Prostate gland (tissue), 2 donors: ENCODE results near the gene GRPEL1. TPM values are rescaled to one million over a fixed set of nuclear protein-coding genes. Genes with fewer than 3 reads are reported as not detected.

ENCODE experiments used
- DNase-seq: peaks from one replicate; pipeline ENCODE4 v3.0.0-alpha.2; 2019; ENCODE audit warnings: low spot score
- H3K27ac ChIP-seq, 2 donors: fragments of 200-600 bp; sonication (generic); 2 replicates each; pipeline ENCODE4 v1.5.1; 2017 to 2019
- H3K27me3 ChIP-seq: fragments of 200-600 bp; sonication (generic); replicated peaks from 2 replicates; pipeline ENCODE4 v1.5.1; 2019; ENCODE audit not compliant: insufficient read depth
- H3K36me3 ChIP-seq, 2 donors: fragments of 200-600 bp; sonication (generic); 1 replicate in 1 of 2; 2 replicates in 1 of 2; pipeline versions ENCODE4 v1.5.1 to v1.8.1; 2017 to 2019
- H3K4me1 ChIP-seq: fragments of 200-600 bp; sonication (generic); replicated peaks from 2 replicates; pipeline ENCODE4 v1.5.1; 2019
- H3K4me3 ChIP-seq, 2 donors: fragments of 200-600 bp; sonication (generic); 2 replicates each; pipeline ENCODE4 v1.5.1; 2017 to 2019
- H3K9me3 ChIP-seq: fragments of 200-600 bp; sonication (generic); 2 replicates; pipeline ENCODE4 v1.5.1; 2017
- CTCF ChIP-seq, 4 experiments: fragments of 200-600 bp in 2 of 4; fragments of 450-650 bp in 2 of 4; sonication (generic) in 2 of 4; IDR thresholded peaks; 1 replicate in 3 of 4; 2 replicates in 1 of 4; pipeline ENCODE4 v1.5.1; 2016 to 2019; ENCODE audit warnings: antibody characterized with exemption in 4 of 4, mild to moderate bottlenecking in 2 of 4, moderate library complexity in 2 of 4
- POLR2A ChIP-seq: fragments of 450-650 bp; IDR thresholded peaks from one replicate; pipeline ENCODE4 v1.6.1; 2016; ENCODE audit warnings: antibody characterized with exemption, mild to moderate bottlenecking
- POLR2AphosphoS5 ChIP-seq: sonication (generic); formaldehyde crosslinking; IDR thresholded peaks from one replicate; pipeline ENCODE4 v1.6.1; 2017; ENCODE audit warnings: antibody characterized with exemption
- WGBS: methylation state at CpG from one replicate; pipeline ENCODE4 v1.1.5; 2018; 5-methylcytosine and 5-hydroxymethylcytosine counted together
- intact Hi-C: fragments of 100-400 bp; cut with DNase I; formaldehyde crosslinking; loops from one replicate; pipeline ENCODE4 v1.14.2; 2022
- total RNA-seq, 2 donors: library from RNA; depleted of rRNA; stranded (reverse); fragments of >200 nt; gene quantifications; one replicate each; pipeline ENCODE4 v1.1.0, GENCODE V29; 2016

GRPEL1 gene
- total RNA-seq, 2 donors from 2014 or later: 12.8 to 25.6 TPM

GRCh38 chr4:7073526-7074390 lies 5.9 kb upstream of the GRPEL1 start:
- intact Hi-C loops: loop anchor here (5.0 kb wide), 1 partner anchor 351 kb away; no protein-coding TSS in a partner anchor
- DNase-seq: peak; percentile 15
- Histone ChIP-seq H3K27me3 (no peaks in the 10 kb centered on the region), H3K27ac (no peak overlapping the region), H3K4me3 (no peak overlapping the region), H3K4me1 (no peaks in the 10 kb centered on the region), H3K36me3 (no peaks in the 10 kb centered on the region), H3K9me3 (no peaks in the 10 kb centered on the region)
- WGBS: 77% methylated on average over 18 of the region's 18 CpGs
- TF ChIP-seq POLR2AphosphoS5: peak; percentile 39
- no peak for TF ChIP-seq CTCF (IDR thresholded peaks at IDR 0.05)

- DNase-seq: no peak
- Histone ChIP-seq H3K4me1 (no peaks in the 10 kb centered on the region), H3K36me3 (no peaks in the 10 kb centered on the region), H3K27ac (no peak overlapping the region), H3K9me3 (no peaks in the 10 kb centered on the region), H3K27me3 (no peaks in the 10 kb centered on the region), H3K4me3 (no peak overlapping the region)
- intact Hi-C loops: loop anchor here (5.0 kb wide), 1 partner anchor 351 kb away; no protein-coding TSS in a partner anchor
- TF ChIP-seq CTCF (IDR thresholded peaks at IDR 0.05) (no peak), POLR2A (no peak), POLR2AphosphoS5 (no peak)
- WGBS: 89% methylated on average over 14 of the region's 14 CpGs
These were observed 5.2 kb upstream of the GRPEL1 start for GRCh38 chr4:7073059-7073458.

- DNase-seq: peak; percentile 81
These were observed 3.1 kb upstream of the GRPEL1 start for GRCh38 chr4:7070729-7071511.

GRCh38 chr4:7068883-7069282 lies 1.0 kb upstream of the GRPEL1 start:
- Histone ChIP-seq H3K9me3 (no peaks in the 10 kb centered on the region), H3K4me3 (peak overlapping the region; percentile 91 to 92), H3K27ac (peak overlapping the region; percentile 71 to 85), H3K4me1 (peaks cover 7% of the 10 kb centered on the region), H3K36me3 (no peaks in the 10 kb centered on the region), H3K27me3 (no peaks in the 10 kb centered on the region)
- 18% methylated on average over 20 of the region's 20 CpGs for WGBS
- TF ChIP-seq CTCF (IDR thresholded peaks at IDR 0.05): no peak
- no peak for TF ChIP-seq POLR2AphosphoS5
- no peak for TF ChIP-seq POLR2A
- DNase-seq: no peak
- intact Hi-C loops: loop anchor here (1.0 to 5.0 kb wide), 4 partner anchors 34 to 160 kb away; partner anchors contain the start of gene TBC1D14

More at GRCh38 chr4:7070729-7071511, 3.1 kb upstream of the GRPEL1 start:
- Histone ChIP-seq H3K4me3 (no peak overlapping the region), H3K9me3 (no peaks in the 10 kb centered on the region), H3K27ac (no peak overlapping the region), H3K36me3 (no peaks in the 10 kb centered on the region), H3K27me3 (no peaks in the 10 kb centered on the region), H3K4me1 (peaks cover 7% of the 10 kb centered on the region)
- TF ChIP-seq POLR2AphosphoS5: peak; percentile 72
- TF ChIP-seq CTCF (IDR thresholded peaks at IDR 0.05): peak; percentile 97 to 99 (median 98)
- TF ChIP-seq POLR2A: no peak
- 42% methylated on average over 23 of the region's 23 CpGs for WGBS
- intact Hi-C loops: loop anchor here (5.0 kb wide), 1 partner anchor 349 kb away; no protein-coding TSS in a partner anchor
